NCI-H82 treated with DMSO at 0.1 percent for 48 hours (cell line): Measurements from ENCODE around the gene AMOTL2.
A peak's percentile ranks its signal among the peaks of the same experiment; 100 is the strongest.

Experiments
- DNase-seq: peaks from one replicate; lab custom pipeline; 2025; ENCODE audit not compliant: unreplicated experiment; lab: John Stamatoyannopoulos, UW

The AMOTL2 gene

GRCh38 chr3:134380249-134380648 is 6.0 kb upstream of the AMOTL2 start:
- no peak for DNase-seq

- DNase-seq = no peak
These were observed 4.6 kb upstream of the AMOTL2 start for GRCh38 chr3:134378818-134379217.

- DNase-seq = no peak
These were observed 4.1 kb upstream of the AMOTL2 start for GRCh38 chr3:134378384-134378783.

- DNase-seq = no peak
These were observed 3.6 kb upstream of the AMOTL2 start for GRCh38 chr3:134377896-134378295.

- DNase-seq = no peak
These were observed 2.7 kb upstream of the AMOTL2 start for GRCh38 chr3:134376786-134377426.

- no peak for DNase-seq
These were observed 2.1 kb upstream of the AMOTL2 start for GRCh38 chr3:134376385-134376765.

- no peak for DNase-seq
These were observed 1.5 kb upstream of the AMOTL2 start for GRCh38 chr3:134375582-134376384.

GRCh38 chr3:134374791-134375581 is 739 bp upstream of the AMOTL2 start:
- no peak for DNase-seq

- peak; percentile 35 for DNase-seq
These were observed 759 bp downstream of the AMOTL2 start for GRCh38 chr3:134373271-134374104.

- no peak for DNase-seq
These were observed 1.6 kb downstream of the AMOTL2 start for GRCh38 chr3:134372396-134373270.

GRCh38 chr3:134371542-134372324 is 2.5 kb downstream of the AMOTL2 start:
- DNase-seq = no peak

- DNase-seq = no peak
These were observed 3.4 kb downstream of the AMOTL2 start for GRCh38 chr3:134370611-134371531.

GRCh38 chr3:134369861-134370596 is 4.2 kb downstream of the AMOTL2 start:
- DNase-seq = no peak

GRCh38 chr3:134369231-134369741 is 5.0 kb downstream of the AMOTL2 start:
- DNase-seq = no peak

- DNase-seq = no peak
These were observed 5.5 kb downstream of the AMOTL2 start for GRCh38 chr3:134368751-134369105.

- no peak for DNase-seq
These were observed 6.1 kb downstream of the AMOTL2 start for GRCh38 chr3:134367869-134368750.
